Measurements from ENCODE around the gene ACTR3. TPM values are rescaled to one million over a fixed set of nuclear protein-coding genes. Genes with fewer than 3 reads are reported as not detected.

ACTR3 gene
- total and polyA plus RNA-seq, 2 of the 4 experiments (the other 2 are of a cell fraction), result 246 to 307 TPM

- H3K4me3 ChIP-seq (ENCODE audit: insufficient read depth, low read depth, low read length), result no peak overlapping the region
- no peak overlapping the region for H4K8ac ChIP-seq (ENCODE audit: low read depth in 2 of 2, low read length in 2 of 2)
- H4K91ac ChIP-seq (ENCODE audit: insufficient read depth, low read depth, low read length), result no peak overlapping the region
- no peak overlapping the region for H2AFZ ChIP-seq (replicated peaks; ENCODE audit: low read length, poor library complexity)
- no peak for ATAC-seq (ENCODE audit: low read depth)
- BruUV-seq (replicated peaks), result no TSS peak
- H2BK15ac ChIP-seq (ENCODE audit: low read depth, low read length), result no peak overlapping the region
- H3K9me1 ChIP-seq (ENCODE audit: insufficient read depth, low read length), result no peaks in the 10 kb centered on the region
- H3K4me2 ChIP-seq (ENCODE audit: low read depth, low read length), result no peak overlapping the region
- no CpG with 5 or more reads among the region's 8 CpGs for WGBS, 2 experiments (ENCODE audit: extremely low coverage in 2 of 2, insufficient read length in 1 of 2)
- no peak overlapping the region for H3K14ac ChIP-seq (replicated peaks; ENCODE audit: low read depth, low read length)
- ChIA-PET CTCF (no interaction called here), POLR2A (ENCODE audit: unreplicated experiment) (no interaction called here)
- no peak overlapping the region for H4K5ac ChIP-seq (ENCODE audit: low read depth, low read length)
- no peaks in the 10 kb centered on the region; the same call in 1 of the 2 replicates for H4K20me1 ChIP-seq (ENCODE audit: insufficient read depth, low read length)
- peak overlapping the region; percentile 13 for H2AK9ac ChIP-seq (replicated peaks; ENCODE audit: low read depth, low read length, poor library complexity)
- H3K23ac ChIP-seq (ENCODE audit: low read depth, low read length), result no peak overlapping the region
- no peaks in the 10 kb centered on the region for H3K27me3 ChIP-seq (ENCODE audit: control insufficient read depth, insufficient read depth, low read length)
- DNase-seq, result peak; percentile 28
- no peaks in the 10 kb centered on the region for H3K79me1 ChIP-seq (ENCODE audit: low read depth in 1 of 2, low read length in 2 of 2)
- dilution Hi-C loops (cut with HindIII; ENCODE audit: low sequenced_read_pairs, unreplicated experiment), result no loop called here
- H3K4me1 ChIP-seq (ENCODE audit: control insufficient read depth, insufficient read depth, low read length), result peaks cover 6% of the 10 kb centered on the region
- H3K27ac ChIP-seq (ENCODE audit: insufficient read depth, low read length), result no peak overlapping the region
- H2BK5ac ChIP-seq (ENCODE audit: low read depth, low read length, poor library complexity, severe bottlenecking), result no peak overlapping the region
- TF ChIP-seq POLR2A (IDR thresholded peaks at IDR 0.05; ENCODE audit: low read depth, low read length), result no peak
- TF ChIP-seq ELK1 (IDR thresholded peaks at IDR 0.05; ENCODE audit: borderline replicate concordance, low read depth, low read length), result no peak
- TF ChIP-seq MAZ (IDR thresholded peaks at IDR 0.05; ENCODE audit: borderline replicate concordance, low read depth, low read length), result no peak
- no peak for TF ChIP-seq USF2 (IDR thresholded peaks at IDR 0.05; ENCODE audit: low read depth, low read length)
- TF ChIP-seq FOS (IDR thresholded peaks at IDR 0.05; ENCODE audit: low read depth, low read length), result no peak
- TF ChIP-seq CEBPB (IDR thresholded peaks at IDR 0.05; ENCODE audit: low read depth, low read length), result no peak
- H3K56ac ChIP-seq (ENCODE audit: extremely low read depth, insufficient read depth, low read length), result no peak overlapping the region
- H2BK120ac ChIP-seq (ENCODE audit: low read depth, low read length), result no peak overlapping the region
- in situ Hi-C loops (cut with MboI; ENCODE audit: low sequenced_read_pairs), result loop anchor here (25.0 kb wide), 1 partner anchor 581 kb away; no protein-coding TSS in a partner anchor
- H3K36me3 ChIP-seq (ENCODE audit: control insufficient read depth, insufficient read depth, low read length), result peaks cover 1% of the 10 kb centered on the region
- no peak overlapping the region for H3K4ac ChIP-seq (ENCODE audit: low read depth, low read length)
- H2BK20ac ChIP-seq (ENCODE audit: low read depth, low read length), result no peak overlapping the region
- no peak overlapping the region for H3K18ac ChIP-seq (ENCODE audit: low read depth, low read length)
- no peak overlapping the region for H3K9ac ChIP-seq (ENCODE audit: low read depth, low read length)
- intact Hi-C loops (cut with micrococcal nuclease), result no loop called here
- H3K9me3 ChIP-seq (ENCODE audit: control insufficient read depth, insufficient read depth, low read length), result no peaks in the 10 kb centered on the region; the same call in 1 of the 2 replicates
- no peak overlapping the region for H2AK5ac ChIP-seq (ENCODE audit: low read depth, low read length)
Observed at GRCh38 chr2:113981404-113982134, 91.7 kb downstream of the ACTR3 start.
